Activated T-cell treated with anti-CD3 and anti-CD28 coated beads, Interleukin-2, amount 50 U/mL, for 24 hours (primary cell): ENCODE measurements around the gene GRK5.

ENCODE experiments used
- DNase-seq: peaks from one replicate; pipeline ENCODE4 v3.0.0-alpha.2; 2020
- H3K27ac Mint-ChIP-seq: 2 replicates; pipeline ENCODE4 v1.8.0; 2020; ENCODE audit warnings: mild to moderate bottlenecking, mixed read lengths
- H3K27me3 Mint-ChIP-seq: 2 replicates; pipeline ENCODE4 v1.8.0; 2020; ENCODE audit warnings: mixed read lengths
- H3K36me3 Mint-ChIP-seq: 2 replicates; pipeline ENCODE4 v1.8.0; 2020; ENCODE audit warnings: low read depth, mixed read lengths
- H3K4me1 Mint-ChIP-seq: 2 replicates; pipeline ENCODE4 v1.8.0; 2020; ENCODE audit warnings: low read depth, mixed read lengths
- H3K4me3 Mint-ChIP-seq: 2 replicates; pipeline ENCODE4 v1.8.0; 2020; ENCODE audit warnings: mild to moderate bottlenecking, moderate library complexity, mixed read lengths
- H3K9me3 Mint-ChIP-seq: 2 replicates; pipeline ENCODE4 v1.8.0; 2020; ENCODE audit warnings: mixed read lengths

Gene GRK5

DNA sequence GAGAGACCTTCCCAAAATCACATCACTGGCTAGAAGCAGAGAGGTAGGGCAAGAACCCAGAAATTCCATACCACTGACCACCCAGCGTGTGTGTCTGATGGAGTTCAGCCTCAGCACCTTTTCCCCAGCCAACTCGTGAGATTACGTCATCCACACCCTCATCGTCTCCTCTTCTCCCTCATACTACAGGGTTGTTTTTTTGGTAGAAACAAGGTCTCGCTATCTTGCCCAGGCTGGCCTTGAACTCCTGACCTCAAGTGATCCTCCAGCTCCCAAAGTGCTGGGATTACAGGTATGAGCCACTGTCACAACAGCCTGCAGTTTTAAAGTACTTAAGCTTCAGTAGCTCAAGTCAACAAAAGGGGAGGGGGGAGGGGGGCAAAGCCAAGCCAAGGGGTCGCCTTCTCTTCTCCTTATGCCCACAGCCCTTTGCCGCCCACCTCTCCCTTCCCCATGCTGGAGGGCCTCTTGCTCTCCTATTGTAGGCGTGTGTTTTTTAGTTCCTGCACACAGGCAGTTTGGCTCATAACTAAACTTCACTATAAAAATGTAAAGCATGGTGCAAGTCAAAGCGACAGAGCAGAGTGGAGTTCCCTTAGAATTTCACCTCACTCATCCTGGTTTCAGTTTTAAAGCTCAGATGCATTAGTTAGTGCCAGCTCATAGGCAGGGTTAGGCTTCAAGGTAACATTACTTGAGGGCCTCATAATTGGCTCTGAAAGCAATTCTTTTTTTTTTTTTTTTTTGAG, 23.5 kb upstream of the GRK5 start:
- H3K4me3 Mint-ChIP-seq, result no peak overlapping the region
- no peaks in the 10 kb centered on the region for H3K27me3 Mint-ChIP-seq
- peak overlapping the region; percentile 80 for H3K27ac Mint-ChIP-seq
- H3K36me3 Mint-ChIP-seq, result no peaks in the 10 kb centered on the region
- peaks cover 17% of the 10 kb centered on the region for H3K4me1 Mint-ChIP-seq
- no peaks in the 10 kb centered on the region for H3K9me3 Mint-ChIP-seq
- DNase-seq, result no peak

GRCh38 chr10:119189811-119190282, 17.5 kb upstream of the GRK5 start:
- no peaks in the 10 kb centered on the region for H3K36me3 Mint-ChIP-seq
- peak; percentile 26 for DNase-seq
- H3K27me3 Mint-ChIP-seq, result no peaks in the 10 kb centered on the region
- H3K27ac Mint-ChIP-seq, result no peak overlapping the region
- H3K9me3 Mint-ChIP-seq, result no peaks in the 10 kb centered on the region
- H3K4me3 Mint-ChIP-seq, result no peak overlapping the region
- peaks cover 23% of the 10 kb centered on the region for H3K4me1 Mint-ChIP-seq

DNA sequence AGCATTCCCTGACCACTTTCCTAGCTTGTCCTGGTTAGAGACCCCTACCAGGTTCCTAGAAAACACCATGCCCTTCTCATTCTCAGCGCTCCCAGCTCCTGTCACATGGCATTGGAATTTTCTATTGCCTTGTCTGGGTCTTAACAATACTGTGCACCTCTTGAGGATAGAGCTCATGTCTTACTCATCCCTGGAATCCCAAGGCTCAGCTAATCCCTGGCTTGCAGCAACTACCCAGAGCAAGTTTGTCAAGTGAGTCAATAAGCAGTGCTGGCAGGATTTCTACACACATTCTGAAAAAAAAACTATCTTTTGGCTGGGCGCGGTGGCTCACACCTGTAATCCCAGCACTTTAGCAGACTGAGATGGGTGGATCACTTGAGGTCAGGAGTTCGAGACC, 17.0 kb upstream of the GRK5 start:
- Mint-ChIP-seq H3K27me3 (no peaks in the 10 kb centered on the region), H3K9me3 (no peaks in the 10 kb centered on the region), H3K27ac (no peak overlapping the region), H3K4me1 (peaks cover 24% of the 10 kb centered on the region), H3K36me3 (no peaks in the 10 kb centered on the region), H3K4me3 (no peak overlapping the region)
- DNase-seq, result peak; percentile 19

- no peak overlapping the region for H3K27ac Mint-ChIP-seq
- no peak for DNase-seq
- H3K27me3 Mint-ChIP-seq, result no peaks in the 10 kb centered on the region
- H3K36me3 Mint-ChIP-seq, result no peaks in the 10 kb centered on the region
- H3K4me1 Mint-ChIP-seq, result peaks cover 27% of the 10 kb centered on the region
- H3K9me3 Mint-ChIP-seq, result no peaks in the 10 kb centered on the region
- no peak overlapping the region for H3K4me3 Mint-ChIP-seq
These were observed 16.2 kb upstream of the GRK5 start for GRCh38 chr10:119190954-119191785.

DNA sequence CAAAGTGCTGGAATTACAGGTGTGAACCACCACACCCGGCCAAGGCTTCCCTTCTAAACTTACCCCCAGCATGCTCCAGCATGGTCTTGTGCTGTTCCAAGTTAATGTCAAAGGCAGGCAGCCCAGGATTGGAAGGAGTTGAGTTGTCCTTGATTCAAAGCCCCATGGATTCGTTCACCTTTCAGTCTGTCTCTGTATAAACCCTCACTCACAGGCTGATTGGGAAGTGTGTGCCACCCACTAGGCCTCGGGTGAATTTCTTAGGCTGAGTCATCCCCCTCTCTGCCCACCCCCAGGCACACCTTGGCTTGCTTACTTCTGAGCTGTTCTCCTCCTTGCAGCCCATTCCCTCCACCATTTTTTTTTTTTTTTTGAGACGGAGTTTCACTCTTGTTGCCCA, 15.5 kb upstream of the GRK5 start:
- H3K27me3 Mint-ChIP-seq, result no peaks in the 10 kb centered on the region
- no peaks in the 10 kb centered on the region for H3K9me3 Mint-ChIP-seq
- peaks cover 27% of the 10 kb centered on the region for H3K4me1 Mint-ChIP-seq
- no peaks in the 10 kb centered on the region for H3K36me3 Mint-ChIP-seq
- H3K27ac Mint-ChIP-seq, result no peak overlapping the region
- peak; percentile 36 for DNase-seq
- no peak overlapping the region for H3K4me3 Mint-ChIP-seq

GRCh38 chr10:119197921-119198320, 9.4 kb upstream of the GRK5 start:
- H3K9me3 Mint-ChIP-seq, result no peaks in the 10 kb centered on the region
- no peak for DNase-seq
- H3K27ac Mint-ChIP-seq, result peak overlapping the region; percentile 51
- H3K4me3 Mint-ChIP-seq, result no peak overlapping the region
- H3K27me3 Mint-ChIP-seq, result no peaks in the 10 kb centered on the region
- no peaks in the 10 kb centered on the region for H3K36me3 Mint-ChIP-seq
- H3K4me1 Mint-ChIP-seq, result peaks cover 21% of the 10 kb centered on the region

- peak overlapping the region; percentile 51 for H3K27ac Mint-ChIP-seq
- H3K9me3 Mint-ChIP-seq, result no peaks in the 10 kb centered on the region
- DNase-seq, result no peak
- peaks cover 21% of the 10 kb centered on the region for H3K4me1 Mint-ChIP-seq
- no peak overlapping the region for H3K4me3 Mint-ChIP-seq
- no peaks in the 10 kb centered on the region for H3K36me3 Mint-ChIP-seq
- H3K27me3 Mint-ChIP-seq, result no peaks in the 10 kb centered on the region
These were observed 8.9 kb upstream of the GRK5 start for GRCh38 chr10:119198438-119198837.

DNA sequence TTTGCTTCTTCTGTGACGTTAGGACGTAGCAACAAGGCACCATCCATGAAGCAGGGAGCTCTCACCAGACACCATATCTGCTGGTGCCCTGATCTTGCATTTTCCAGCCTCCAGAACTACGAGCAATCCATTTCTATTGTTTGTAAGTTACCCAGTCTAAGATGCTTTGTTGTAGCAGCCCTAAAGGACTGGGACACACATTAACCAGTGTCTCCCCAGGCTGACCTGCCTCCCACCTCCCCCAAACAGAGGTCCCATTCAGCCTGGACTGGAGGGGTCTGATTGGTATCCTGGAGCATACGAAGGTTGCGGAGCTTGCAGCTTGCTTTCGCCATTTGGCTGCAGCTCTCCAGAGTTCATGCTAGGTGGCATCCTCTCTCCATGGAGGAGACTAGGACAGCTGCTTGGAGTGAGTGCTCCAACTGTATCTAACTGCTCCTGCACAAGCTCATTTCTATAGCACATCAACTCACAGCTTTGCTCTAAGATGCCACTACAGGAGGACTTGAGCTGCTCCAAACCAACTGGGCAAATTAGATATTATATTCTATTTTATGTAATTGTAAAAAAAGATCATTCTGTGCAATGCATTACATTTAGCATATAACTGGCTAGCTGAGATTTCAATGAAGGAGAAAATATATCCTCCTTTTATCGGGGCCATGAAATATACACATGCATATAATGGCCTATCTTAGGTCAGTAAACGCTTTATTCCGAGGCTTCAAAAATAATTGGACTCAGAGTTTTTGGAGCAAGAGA, 8.0 kb upstream of the GRK5 start:
- Mint-ChIP-seq H3K27ac (no peak overlapping the region), H3K4me3 (no peak overlapping the region)

GRCh38 chr10:119201233-119201632, 6.1 kb upstream of the GRK5 start:
- DNase-seq, result no peak
- Mint-ChIP-seq H3K4me1 (peaks cover 22% of the 10 kb centered on the region), H3K9me3 (no peaks in the 10 kb centered on the region), H3K4me3 (no peak overlapping the region), H3K27me3 (no peaks in the 10 kb centered on the region), H3K27ac (no peak overlapping the region), H3K36me3 (no peaks in the 10 kb centered on the region)

More for the DNA sequence above, 8.0 kb upstream of the GRK5 start:
- H3K9me3 Mint-ChIP-seq, result no peaks in the 10 kb centered on the region
- DNase-seq, result peak; percentile 53
- no peaks in the 10 kb centered on the region for H3K36me3 Mint-ChIP-seq
- no peaks in the 10 kb centered on the region for H3K27me3 Mint-ChIP-seq
- peaks cover 21% of the 10 kb centered on the region for H3K4me1 Mint-ChIP-seq

- no peak overlapping the region for H3K27ac Mint-ChIP-seq
- H3K9me3 Mint-ChIP-seq, result no peaks in the 10 kb centered on the region
- no peak overlapping the region for H3K4me3 Mint-ChIP-seq
- peaks cover 19% of the 10 kb centered on the region for H3K4me1 Mint-ChIP-seq
- H3K36me3 Mint-ChIP-seq, result peaks cover 1% of the 10 kb centered on the region
- no peaks in the 10 kb centered on the region for H3K27me3 Mint-ChIP-seq
- no peak for DNase-seq
These were observed 4.4 kb upstream of the GRK5 start for GRCh38 chr10:119203006-119203405.

- H3K4me1 Mint-ChIP-seq, result peaks cover 37% of the 10 kb centered on the region
- peaks cover 4% of the 10 kb centered on the region for H3K36me3 Mint-ChIP-seq
- peak overlapping the region; percentile 78 for H3K4me3 Mint-ChIP-seq
- no peaks in the 10 kb centered on the region for H3K27me3 Mint-ChIP-seq
- no peaks in the 10 kb centered on the region for H3K9me3 Mint-ChIP-seq
- peak; percentile 68 for DNase-seq
- peak overlapping the region; percentile 94 for H3K27ac Mint-ChIP-seq
These were observed 1.3 kb upstream of the GRK5 start for GRCh38 chr10:119205894-119206602.

GRCh38 chr10:119206603-119207365, 587 bp upstream of the GRK5 start:
- peak; percentile 93 for DNase-seq
- Mint-ChIP-seq H3K9me3 (no peaks in the 10 kb centered on the region), H3K36me3 (peaks cover 4% of the 10 kb centered on the region), H3K4me3 (peak overlapping the region; percentile 78), H3K27ac (peak overlapping the region; percentile 94), H3K4me1 (peaks cover 45% of the 10 kb centered on the region), H3K27me3 (no peaks in the 10 kb centered on the region)

DNA sequence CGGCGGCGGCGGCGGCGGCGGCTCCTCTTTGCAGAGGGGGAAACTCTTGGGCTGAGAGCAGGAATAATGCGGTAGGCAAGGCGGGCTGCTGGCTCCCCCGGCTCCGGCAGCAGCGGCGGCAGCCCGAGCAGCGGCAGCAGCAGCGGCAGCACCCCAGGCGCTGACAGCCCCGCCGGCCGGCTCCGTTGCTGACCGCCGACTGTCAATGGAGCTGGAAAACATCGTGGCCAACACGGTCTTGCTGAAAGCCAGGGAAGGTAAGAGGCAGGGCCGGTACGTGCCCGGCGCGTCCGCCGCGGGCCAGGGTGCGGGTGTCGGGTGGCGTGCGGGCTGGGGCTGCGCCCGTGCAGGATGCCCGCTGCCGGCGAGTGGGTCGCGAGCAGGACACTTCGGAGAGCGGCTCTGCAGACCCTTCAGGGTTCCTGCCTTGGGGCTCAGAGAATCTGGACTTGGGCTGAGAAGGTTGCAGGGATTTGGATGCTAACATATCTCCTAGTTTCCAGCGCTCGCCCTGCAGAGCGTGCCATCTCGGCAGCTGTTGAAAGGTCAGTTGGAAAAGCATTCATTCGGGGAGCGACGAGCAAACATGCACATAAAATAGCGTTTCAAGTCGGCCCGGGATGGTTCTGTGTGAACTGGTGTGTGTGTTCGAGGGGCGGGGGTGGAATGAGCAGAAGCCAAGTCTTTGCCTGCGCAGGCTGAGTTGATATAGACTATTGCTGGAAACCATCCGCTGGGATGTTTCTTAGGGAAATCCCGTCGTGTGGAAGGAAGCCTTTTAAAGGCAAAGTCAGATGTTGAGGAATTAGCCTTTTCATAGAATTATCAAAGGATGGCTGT, 562 bp downstream of the GRK5 start:
- Mint-ChIP-seq H3K36me3 (peaks cover 9% of the 10 kb centered on the region), H3K27ac (peak overlapping the region; percentile 89), H3K27me3 (no peaks in the 10 kb centered on the region), H3K4me1 (peaks cover 56% of the 10 kb centered on the region), H3K9me3 (no peaks in the 10 kb centered on the region), H3K4me3 (peak overlapping the region; percentile 89)
- peak; percentile 73 for DNase-seq
